Lower lobe of right lung (tissue), 2 donors: ENCODE data around the gene ENPP1. TPM values are rescaled to one million over a fixed set of nuclear protein-coding genes. Genes with fewer than 3 reads are reported as not detected.

Experiments used
- ATAC-seq, 2 donors: fragments of 200-7000 bp; cut with Tn5 transposase; one replicate each; pipeline ENCODE4 v1.9.1; 2020 to 2022; ENCODE audit warnings: mild to moderate bottlenecking in 2 of 2, moderate library complexity in 2 of 2
- DNase-seq: peaks from one replicate; pipeline ENCODE4 v3.0.0-alpha.2; 2020
- H3K27ac ChIP-seq: fragments of 200-600 bp; one replicate; pipeline ENCODE4 v1.8.0; 2022
- H3K27me3 ChIP-seq: fragments of 200-600 bp; one replicate; pipeline ENCODE4 v1.8.0; 2022; ENCODE audit warnings: low read depth
- H3K36me3 ChIP-seq: fragments of 200-600 bp; one replicate; pipeline ENCODE4 v1.8.0; 2022; ENCODE audit warnings: mild to moderate bottlenecking
- H3K4me1 ChIP-seq: fragments of 200-600 bp; one replicate; pipeline ENCODE4 v1.8.0; 2022
- H3K4me3 ChIP-seq: fragments of 200-600 bp; one replicate; pipeline ENCODE4 v1.8.0; 2022; ENCODE audit warnings: mild to moderate bottlenecking
- H3K9me3 ChIP-seq: fragments of 200-600 bp; one replicate; pipeline ENCODE4 v1.8.0; 2022
- CTCF ChIP-seq: fragments of 200-600 bp; IDR thresholded peaks from one replicate; pipeline ENCODE4 v1.8.0; 2022; ENCODE audit warnings: antibody characterized with exemption, mild to moderate bottlenecking
- intact Hi-C: fragments of 100-400 bp; cut with DNase I; formaldehyde crosslinking; loops from one replicate; pipeline ENCODE4 v1.11.0; 2022
- total RNA-seq: library from RNA; stranded (reverse); fragmentation: NEBNext Ultra II Directional; extraction: Animal tissue kit (Norgen Biotek cat#: 25700); gene quantifications from one replicate; pipeline ENCODE4 v1.2.1, GENCODE V29; 2021
- donor health status: DM: no; HTN: yes; CAD: no; lungs with severe emphysema.

The ENPP1 gene
- total RNA-seq, 1 donor from 2014 or later = 3.3 TPM

DNA sequence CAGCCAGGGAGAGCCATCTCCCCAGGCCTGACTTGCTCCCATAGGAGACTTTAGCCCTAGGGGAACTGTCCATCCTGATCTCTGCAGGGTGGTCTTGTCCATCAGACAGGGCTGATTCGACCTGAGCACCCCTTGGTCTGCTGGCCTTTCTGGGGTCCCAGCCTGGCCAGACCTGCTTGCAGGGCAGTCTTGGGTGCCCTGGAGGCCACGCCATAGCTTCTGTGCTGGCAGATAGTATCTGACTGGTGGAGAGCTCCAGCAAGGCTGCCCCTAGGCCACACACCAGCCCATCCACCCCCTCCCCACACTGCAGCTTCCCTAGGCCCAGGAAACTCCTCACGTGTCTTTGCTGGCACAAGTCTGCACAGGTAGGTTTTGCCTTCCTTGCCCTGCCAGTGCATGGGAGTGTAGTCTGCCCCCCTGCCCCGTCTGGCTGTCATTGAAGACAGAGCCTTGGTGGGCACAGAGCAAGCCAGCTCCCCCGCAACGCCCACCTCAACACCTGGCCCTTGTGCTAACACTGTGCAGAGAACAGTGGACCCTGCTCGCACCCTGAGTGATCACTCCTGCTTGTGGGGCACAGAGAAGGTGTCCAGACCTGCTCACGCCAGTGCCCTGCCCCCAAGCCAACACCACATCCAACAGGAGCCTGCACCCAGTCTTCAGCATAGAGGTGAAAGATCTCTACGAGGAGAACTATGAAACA is 111.0 kb downstream of the ENPP1 start:
- H3K27ac ChIP-seq = no peak overlapping the region

DNA sequence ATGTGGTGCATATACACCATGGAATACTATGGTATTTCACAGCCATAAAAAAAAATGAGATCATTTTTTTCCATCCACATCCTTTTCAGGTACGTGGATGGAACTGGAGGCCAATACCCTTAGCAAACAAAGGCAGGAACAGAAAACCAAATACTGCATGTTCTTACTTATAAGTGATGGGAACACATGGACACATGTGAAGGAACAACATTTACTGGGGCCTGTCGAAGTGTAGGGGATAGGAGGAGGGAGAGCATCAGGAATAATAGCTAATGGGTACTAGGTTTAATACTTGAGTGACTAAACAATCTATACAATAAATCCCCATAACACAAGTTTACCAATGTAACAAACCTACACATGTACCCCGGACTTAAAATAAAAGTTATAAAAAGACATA is 112.8 kb downstream of the ENPP1 start:
- peaks cover 9% of the 10 kb centered on the region for H3K27me3 ChIP-seq
- ATAC-seq (no peak), DNase-seq (no peak)
- intact Hi-C loops = loop anchor here (10.0 kb wide), 1 partner anchor 244 kb away; no protein-coding TSS in a partner anchor
- peaks cover 11% of the 10 kb centered on the region for H3K9me3 ChIP-seq
- no peaks in the 10 kb centered on the region for H3K36me3 ChIP-seq
- H3K4me1 ChIP-seq = no peaks in the 10 kb centered on the region
- no peak for TF ChIP-seq CTCF
- no peak overlapping the region for H3K4me3 ChIP-seq
- H3K27ac ChIP-seq = no peak overlapping the region

More for the DNA sequence above, 111.0 kb downstream of the ENPP1 start:
- Histone ChIP-seq H3K4me1 (no peaks in the 10 kb centered on the region), H3K36me3 (no peaks in the 10 kb centered on the region), H3K4me3 (no peak overlapping the region), H3K9me3 (peaks cover 9% of the 10 kb centered on the region), H3K27me3 (peaks cover 13% of the 10 kb centered on the region)
- intact Hi-C loops = no loop called here
- no peak for TF ChIP-seq CTCF
- DNase-seq (no peak), ATAC-seq (peak in 1 of 2 donors; percentile 22)

GRCh38 chr6:131923356-131923755 is 115.5 kb downstream of the ENPP1 start:
- TF ChIP-seq CTCF = peak; percentile 73
- intact Hi-C loops = loop anchor here (10.0 kb wide), 1 partner anchor 241 kb away; no protein-coding TSS in a partner anchor
- peaks cover 11% of the 10 kb centered on the region for H3K9me3 ChIP-seq
- ATAC-seq = peak; percentile 74 to 85
- H3K27ac ChIP-seq = no peak overlapping the region
- no peak for DNase-seq
- no peaks in the 10 kb centered on the region for H3K4me1 ChIP-seq
- no peak overlapping the region for H3K4me3 ChIP-seq
- H3K27me3 ChIP-seq = peaks cover 5% of the 10 kb centered on the region
- H3K36me3 ChIP-seq = no peaks in the 10 kb centered on the region

- Histone ChIP-seq H3K27me3 (no peaks in the 10 kb centered on the region), H3K4me1 (no peaks in the 10 kb centered on the region), H3K4me3 (no peak overlapping the region), H3K36me3 (no peaks in the 10 kb centered on the region), H3K9me3 (peaks cover 11% of the 10 kb centered on the region), H3K27ac (no peak overlapping the region)
- DNase-seq (no peak), ATAC-seq (peak in 1 of 2 donors; percentile 62)
- intact Hi-C loops = loop anchor here (10.0 kb wide), 1 partner anchor 240 kb away; no protein-coding TSS in a partner anchor
- peak; percentile 55 for TF ChIP-seq CTCF
Measured at GRCh38 chr6:131924881-131925474, 117.2 kb downstream of the ENPP1 start.

- no peak for TF ChIP-seq CTCF
- no peak overlapping the region for H3K4me3 ChIP-seq
- no peak for DNase-seq
- H3K4me1 ChIP-seq = no peaks in the 10 kb centered on the region
- H3K27me3 ChIP-seq = no peaks in the 10 kb centered on the region
- no peak for ATAC-seq
- no peaks in the 10 kb centered on the region for H3K9me3 ChIP-seq
- no peaks in the 10 kb centered on the region for H3K36me3 ChIP-seq
- no peak overlapping the region for H3K27ac ChIP-seq
- intact Hi-C loops = loop anchor here (10.0 kb wide), 1 partner anchor 236 kb away; no protein-coding TSS in a partner anchor
Measured at GRCh38 chr6:131929264-131929663, 121.4 kb downstream of the ENPP1 start.
